ENCODE measurements around the gene NR2C1. TPM values are rescaled to one million over a fixed set of nuclear protein-coding genes. Genes with fewer than 3 reads are reported as not detected.
"Not testable (repeated sequence)": the region's sequence is repeated elsewhere in the genome, so short reads cannot be mapped to it uniquely, and the experiment has no call there.

Gene NR2C1
- total RNA-seq, 2 donors from 2014 or later, result 16.2 to 28.8 TPM

DNA sequence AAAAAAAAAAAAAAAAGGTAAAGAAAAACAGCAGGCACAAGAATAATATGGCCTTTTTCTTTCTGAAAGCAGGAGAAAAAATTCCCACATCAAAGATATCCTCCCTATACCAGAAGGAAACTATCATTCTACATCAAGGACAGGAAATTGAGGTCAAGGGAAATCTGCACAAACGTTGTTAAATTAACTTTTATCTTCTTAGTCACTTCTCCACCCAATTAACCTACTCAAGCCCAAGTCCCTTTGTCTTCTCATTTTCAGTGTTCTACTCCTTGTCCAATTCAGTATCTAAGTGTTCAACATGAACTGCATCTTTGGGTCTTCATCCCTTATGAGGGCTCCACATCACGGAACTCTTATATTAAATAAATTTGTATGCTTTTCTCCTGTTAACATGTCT lies 85.6 kb downstream of the NR2C1 start:
- no peaks in the 10 kb centered on the region for H3K9me3 ChIP-seq
- H3K4me3 ChIP-seq, result no peak overlapping the region
- H3K4me1 ChIP-seq, result no peaks in the 10 kb centered on the region
- no peaks in the 10 kb centered on the region for H3K36me3 ChIP-seq (replicated peaks in 1 of 2; ENCODE audit: insufficient read depth in 1 of 2, low read depth in 2 of 2)
- TF ChIP-seq, protein P1, sequence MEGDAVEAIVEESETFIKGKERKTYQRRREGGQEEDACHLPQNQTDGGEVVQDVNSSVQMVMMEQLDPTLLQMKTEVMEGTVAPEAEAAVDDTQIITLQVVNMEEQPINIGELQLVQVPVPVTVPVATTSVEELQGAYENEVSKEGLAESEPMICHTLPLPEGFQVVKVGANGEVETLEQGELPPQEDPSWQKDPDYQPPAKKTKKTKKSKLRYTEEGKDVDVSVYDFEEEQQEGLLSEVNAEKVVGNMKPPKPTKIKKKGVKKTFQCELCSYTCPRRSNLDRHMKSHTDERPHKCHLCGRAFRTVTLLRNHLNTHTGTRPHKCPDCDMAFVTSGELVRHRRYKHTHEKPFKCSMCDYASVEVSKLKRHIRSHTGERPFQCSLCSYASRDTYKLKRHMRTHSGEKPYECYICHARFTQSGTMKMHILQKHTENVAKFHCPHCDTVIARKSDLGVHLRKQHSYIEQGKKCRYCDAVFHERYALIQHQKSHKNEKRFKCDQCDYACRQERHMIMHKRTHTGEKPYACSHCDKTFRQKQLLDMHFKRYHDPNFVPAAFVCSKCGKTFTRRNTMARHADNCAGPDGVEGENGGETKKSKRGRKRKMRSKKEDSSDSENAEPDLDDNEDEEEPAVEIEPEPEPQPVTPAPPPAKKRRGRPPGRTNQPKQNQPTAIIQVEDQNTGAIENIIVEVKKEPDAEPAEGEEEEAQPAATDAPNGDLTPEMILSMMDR (IDR thresholded peaks at IDR 0.05), result no peak
- TF ChIP-seq POLR2A (IDR thresholded peaks at IDR 0.05), result no peak
- H3K27me3 ChIP-seq, result no peaks in the 10 kb centered on the region
- intact Hi-C loops (cut with DNase I), result no loop called here
- 48 to 54% methylated on average over 2 of the region's 2 CpGs for WGBS, 2 donors
- H3K27ac ChIP-seq, result no peak overlapping the region
- no peak for ATAC-seq
- no peak for DNase-seq

DNA sequence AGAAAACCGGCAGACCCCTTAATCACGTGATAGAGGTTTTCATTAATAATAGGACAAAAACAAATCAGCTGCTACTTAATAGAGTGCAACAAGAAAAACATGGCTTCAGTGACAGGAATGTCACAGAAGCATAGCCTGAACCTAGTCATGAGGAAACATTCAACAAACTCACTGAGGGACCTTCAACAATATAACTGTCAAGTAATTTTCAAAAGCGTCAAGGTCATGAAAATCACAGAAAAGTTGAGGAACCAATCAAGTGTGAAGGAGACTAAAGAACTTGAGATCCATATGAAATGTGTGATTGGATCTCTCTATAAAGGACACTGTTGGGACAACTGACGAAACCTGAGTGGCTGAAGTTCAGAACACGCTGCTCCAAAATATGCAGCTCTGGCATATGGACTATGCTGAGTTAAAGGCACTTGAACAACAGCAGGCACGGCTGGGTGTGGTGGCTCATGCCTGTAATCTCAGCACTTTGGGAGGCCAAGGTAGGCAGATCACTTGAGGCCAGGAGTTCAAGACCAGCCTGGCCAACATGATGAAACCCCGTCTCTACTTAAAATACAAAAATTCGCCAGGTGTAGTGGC lies 86.2 kb downstream of the NR2C1 start:
- DNase-seq (no peak), ATAC-seq (no peak)
- Histone ChIP-seq H3K36me3 (replicated peaks in 1 of 2; ENCODE audit: insufficient read depth in 1 of 2, low read depth in 2 of 2) (no peaks in the 10 kb centered on the region), H3K27me3 (no peaks in the 10 kb centered on the region), H3K27ac (no peak overlapping the region), H3K4me1 (no peaks in the 10 kb centered on the region), H3K9me3 (no peaks in the 10 kb centered on the region), H3K4me3 (no peak overlapping the region)
- intact Hi-C loops (cut with DNase I), result no loop called here
- WGBS, 2 donors, result 94% methylated on average over 7 to 8 of the region's 8 CpGs
- no peak for TF ChIP-seq POLR2A (IDR thresholded peaks at IDR 0.05)
- TF ChIP-seq, protein P1 (IDR thresholded peaks at IDR 0.05), result no peak

DNA sequence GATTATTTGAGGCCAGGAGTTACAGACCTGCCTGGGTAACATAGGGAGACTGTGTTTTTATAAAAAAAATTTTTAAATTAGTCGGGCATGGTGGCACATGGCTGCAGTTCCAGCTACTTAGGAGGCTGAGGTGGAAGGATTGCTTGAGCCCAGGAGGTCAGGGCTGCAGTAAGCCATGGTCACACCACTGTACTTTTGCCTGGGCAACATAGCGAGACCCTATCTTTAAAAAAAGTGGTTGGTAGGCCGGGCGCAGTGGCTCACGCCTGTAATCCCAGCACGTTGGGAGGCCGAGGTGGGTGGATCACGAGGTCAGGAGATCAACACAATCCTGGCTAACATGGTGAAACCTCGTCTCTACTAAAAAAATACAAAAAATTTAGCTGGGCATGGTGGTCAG lies 88.3 kb downstream of the NR2C1 start:
- ATAC-seq; H3K4me3 ChIP-seq; intact Hi-C loops (cut with DNase I); H3K27me3 ChIP-seq; H3K9me3 ChIP-seq; H3K4me1 ChIP-seq; DNase-seq; H3K27ac ChIP-seq; H3K36me3 ChIP-seq (replicated peaks in 1 of 2; ENCODE audit: insufficient read depth in 1 of 2, low read depth in 2 of 2): not testable (repeated sequence)
- WGBS, 2 donors, result 72 to 74% methylated on average over 8 to 9 of the region's 9 CpGs

DNA sequence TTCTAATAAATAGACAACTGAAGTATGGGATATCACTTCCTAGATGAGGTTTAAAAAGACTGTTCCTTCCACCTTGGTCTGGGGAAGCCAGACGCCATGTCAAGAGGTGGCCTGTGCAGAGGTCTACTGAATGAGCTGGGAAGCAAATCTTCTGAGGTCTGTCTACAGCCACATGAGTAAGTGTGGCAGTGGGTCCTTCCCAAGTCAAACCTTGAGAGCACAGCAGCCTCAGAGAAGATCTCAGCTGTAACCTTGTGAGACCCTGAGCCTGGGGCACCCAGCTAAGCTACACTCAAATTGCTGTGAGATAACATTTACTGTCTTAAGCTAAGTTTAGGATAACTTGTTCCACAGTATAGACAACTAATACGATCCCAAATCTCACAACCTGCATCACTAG lies 90.1 kb downstream of the NR2C1 start:
- no peak overlapping the region for H3K27ac ChIP-seq
- H3K9me3 ChIP-seq, result no peaks in the 10 kb centered on the region
- TF ChIP-seq, protein P1 (IDR thresholded peaks at IDR 0.05), result no peak
- TF ChIP-seq POLR2A (IDR thresholded peaks at IDR 0.05), result no peak
- H3K36me3 ChIP-seq (replicated peaks in 1 of 2; ENCODE audit: insufficient read depth in 1 of 2, low read depth in 2 of 2), result no peaks in the 10 kb centered on the region
- ATAC-seq (no peak), DNase-seq (no peak)
- H3K27me3 ChIP-seq, result no peaks in the 10 kb centered on the region
- intact Hi-C loops (cut with DNase I), result no loop called here
- H3K4me1 ChIP-seq, result no peaks in the 10 kb centered on the region
- 89 to 100% methylated on average over 2 of the region's 2 CpGs for WGBS, 2 donors
- no peak overlapping the region for H3K4me3 ChIP-seq

DNA sequence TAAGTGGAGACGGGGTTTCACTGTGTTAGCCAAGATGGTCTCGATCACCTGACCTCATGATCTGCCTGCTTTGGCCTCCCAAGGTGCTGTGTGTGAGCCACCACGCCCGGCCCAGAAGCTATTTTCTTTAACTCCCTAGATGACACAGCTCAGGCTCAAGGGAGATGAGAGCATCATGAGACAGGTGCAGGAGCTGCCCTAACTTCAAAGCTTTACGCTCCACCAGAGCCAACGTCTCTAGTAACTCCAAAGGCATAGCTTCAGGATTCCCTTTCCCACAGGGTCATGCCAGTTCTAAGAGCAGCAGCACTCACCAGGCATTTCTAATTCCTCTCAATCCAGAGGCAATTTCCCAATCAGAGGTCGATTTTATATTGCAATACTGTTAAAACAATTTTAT lies 91.0 kb downstream of the NR2C1 start:
- Histone ChIP-seq H3K36me3 (replicated peaks in 1 of 2; ENCODE audit: insufficient read depth in 1 of 2, low read depth in 2 of 2) (no peaks in the 10 kb centered on the region), H3K27ac (no peak overlapping the region), H3K4me3 (no peak overlapping the region), H3K4me1 (no peaks in the 10 kb centered on the region), H3K9me3 (no peaks in the 10 kb centered on the region), H3K27me3 (no peaks in the 10 kb centered on the region)
- 68 to 74% methylated on average over 7 of the region's 7 CpGs for WGBS, 2 donors
- intact Hi-C loops (cut with DNase I), result no loop called here
- ATAC-seq, result no peak
- no peak for TF ChIP-seq POLR2A (IDR thresholded peaks at IDR 0.05)
- TF ChIP-seq, protein P1 (IDR thresholded peaks at IDR 0.05), result no peak
- DNase-seq, result no peak

Measured in body of pancreas (tissue), 4 donors.